ENCODE results near the gene PIKFYVE. TPM values are rescaled to one million over a fixed set of nuclear protein-coding genes. Genes with fewer than 3 reads are reported as not detected.

PIKFYVE gene
- total and polyA plus RNA-seq, 2 of the 8 experiments (the other 6 are each of a cell fraction or from before 2014, with no cell fraction given), result 8.8 to 33.5 TPM

DNA sequence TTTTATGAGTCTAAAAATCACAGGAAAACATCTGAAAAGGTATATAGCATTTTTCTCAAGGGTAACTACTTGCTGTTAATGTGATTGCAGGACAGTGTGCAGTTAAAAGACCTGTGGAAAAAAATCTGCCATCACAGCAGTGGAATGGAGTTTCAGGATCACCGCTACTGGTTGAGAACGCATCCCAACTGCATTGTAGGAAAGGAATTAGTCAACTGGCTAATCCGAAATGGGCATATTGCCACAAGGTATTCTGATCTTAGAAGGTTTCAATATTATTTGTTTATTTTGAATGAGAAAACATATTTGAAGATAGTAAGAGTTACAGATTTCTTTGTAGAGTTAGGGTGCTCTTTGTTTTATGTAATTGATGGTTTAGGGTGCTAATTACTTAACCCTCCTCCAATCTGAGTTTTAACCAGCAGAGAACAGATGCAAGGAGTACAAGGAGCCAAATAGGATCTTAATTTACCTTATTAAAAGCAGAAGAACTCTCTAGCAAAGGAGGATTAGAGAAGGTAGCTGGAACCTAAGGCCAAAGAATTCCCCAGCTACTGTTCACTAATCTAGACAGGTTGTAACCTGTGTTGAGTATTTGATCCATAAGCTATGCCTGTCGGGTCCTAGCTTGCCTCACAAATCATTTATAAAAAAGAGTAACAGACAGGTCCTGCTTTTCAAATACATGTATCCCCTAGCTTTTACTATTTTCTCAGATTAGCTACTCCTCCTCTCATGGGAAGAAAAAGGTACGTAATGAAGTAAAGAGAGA is 35.0 kb downstream of the PIKFYVE start:
- Histone ChIP-seq H3K9ac (replicated peaks in 1 of 4; ENCODE audit: extremely low read depth in 1 of 4, low read depth in 3 of 4, low read length in 3 of 4) (no peak overlapping the region), H4K8ac (ENCODE audit: extremely low read depth, insufficient read depth, low read length) (no peak overlapping the region), H2BK5ac (ENCODE audit: low read depth, low read length) (no peak overlapping the region), H3K4me1 (replicated peaks in 1 of 4; ENCODE audit: control insufficient read depth in 3 of 4, insufficient read depth in 4 of 4, low read length in 3 of 4) (no peaks in the 10 kb centered on the region), H2AFZ (ENCODE audit: low read length) (no peak overlapping the region), H3K14ac (ENCODE audit: insufficient read length) (no peak overlapping the region), H3K4me2 (ENCODE audit: insufficient read depth in 1 of 2, low read depth in 2 of 2, low read length in 2 of 2) (no peak overlapping the region), H2BK12ac (ENCODE audit: low read depth, low read length) (no peak overlapping the region), H3K79me2 (ENCODE audit: control insufficient read depth in 1 of 2, insufficient read depth in 2 of 2, low read length in 2 of 2) (peaks cover 0 to 8% of the 10 kb centered on the region in 2 experiments; a peak in 2 of 4 replicates), H3K27ac (ENCODE audit: low read depth, low read length) (no peak overlapping the region), H2BK120ac (replicated peaks; ENCODE audit: low read depth, low read length) (no peak overlapping the region), H3K4me3 (ENCODE audit: extremely low read depth in 1 of 4, insufficient read depth in 2 of 4, low read depth in 3 of 4, low read length in 4 of 4) (no peak overlapping the region), H3K27me3 (replicated peaks in 1 of 4; ENCODE audit: control insufficient read depth in 3 of 4, extremely low read depth in 1 of 4, insufficient read depth in 3 of 4, low read length in 3 of 4) (no peaks in the 10 kb centered on the region), H3K36me3 (ENCODE audit: control insufficient read depth in 2 of 4, insufficient read depth in 4 of 4, low read length in 3 of 4) (peaks cover 7 to 63% (median 27%) of the 10 kb centered on the region in 4 experiments; a peak in 7 of 8 replicates), H3K79me1 (ENCODE audit: low read depth, low read length) (no peaks in the 10 kb centered on the region), H3K23ac (ENCODE audit: insufficient read length) (no peak overlapping the region), H2BK15ac (ENCODE audit: low read length) (no peak overlapping the region), H3K4ac (replicated peaks; ENCODE audit: insufficient read length, low read depth, low read length) (no peak overlapping the region), H2BK20ac (ENCODE audit: low read length) (no peak overlapping the region), H4K5ac (ENCODE audit: insufficient read length, low read depth, low read length) (no peak overlapping the region), H2AK5ac (ENCODE audit: low read depth, low read length) (no peak overlapping the region), H3K18ac (ENCODE audit: extremely low read depth, low read length) (no peak overlapping the region), H4K91ac (replicated peaks; ENCODE audit: insufficient read length, low read length) (no peak overlapping the region), H4K20me1 (replicated peaks in 1 of 2; ENCODE audit: control insufficient read depth in 1 of 2, insufficient read depth in 2 of 2, low read length in 2 of 2) (no peaks in the 10 kb centered on the region), H3K56ac (replicated peaks; ENCODE audit: insufficient read length, low read depth, low read length) (no peak overlapping the region), H3K9me3 (ENCODE audit: insufficient read depth in 2 of 2, low read depth in 1 of 2, low read length in 1 of 2) (no peaks in the 10 kb centered on the region), H3K23me2 (ENCODE audit: low read depth, low read length) (no peaks in the 10 kb centered on the region; the same call in 1 of the 2 replicates)
- no peak for DNase-seq (ENCODE audit: low read depth in 1 of 2, low spot score in 2 of 2)
- CTCF ChIA-PET (ENCODE audit: partially characterized antibody), result interaction anchor here (1.0 to 1.2 kb wide), 5 partner anchors 12 to 199 kb away, joined by 3 to 5 read pairs (median 3); no protein-coding TSS in a partner anchor
- POLR2A ChIA-PET (ENCODE audit: partially characterized antibody), result no interaction called here
- WGBS, 2 experiments (ENCODE audit: extremely low coverage in 1 of 2, insufficient coverage in 1 of 2, insufficient read length in 1 of 2, insufficient replicate concordance in 2 of 2, low coverage in 1 of 2, low lambda C conversion rate in 2 of 2, missing lambda C conversion rate in 1 of 2), result 94% methylated on average over 5 of the region's 5 CpGs; no CpG with 5 or more reads in 1 of the 2 experiments
- no peak for FAIRE-seq
- TF ChIP-seq, protein P1, sequence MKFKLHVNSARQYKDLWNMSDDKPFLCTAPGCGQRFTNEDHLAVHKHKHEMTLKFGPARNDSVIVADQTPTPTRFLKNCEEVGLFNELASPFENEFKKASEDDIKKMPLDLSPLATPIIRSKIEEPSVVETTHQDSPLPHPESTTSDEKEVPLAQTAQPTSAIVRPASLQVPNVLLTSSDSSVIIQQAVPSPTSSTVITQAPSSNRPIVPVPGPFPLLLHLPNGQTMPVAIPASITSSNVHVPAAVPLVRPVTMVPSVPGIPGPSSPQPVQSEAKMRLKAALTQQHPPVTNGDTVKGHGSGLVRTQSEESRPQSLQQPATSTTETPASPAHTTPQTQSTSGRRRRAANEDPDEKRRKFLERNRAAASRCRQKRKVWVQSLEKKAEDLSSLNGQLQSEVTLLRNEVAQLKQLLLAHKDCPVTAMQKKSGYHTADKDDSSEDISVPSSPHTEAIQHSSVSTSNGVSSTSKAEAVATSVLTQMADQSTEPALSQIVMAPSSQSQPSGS (IDR thresholded peaks at IDR 0.05; ENCODE audit: low read length), result no peak
- no peak for TF ChIP-seq POLR2AphosphoS5 (IDR thresholded peaks at IDR 0.05; ENCODE audit: low read depth, low read length)
- TF ChIP-seq PHF8 (conservative IDR thresholded peaks at IDR 0.05; ENCODE audit: low read depth, low read length), result no peak
- no peak for TF ChIP-seq MAFK (IDR thresholded peaks at IDR 0.05; ENCODE audit: low read depth, low read length)
- TF ChIP-seq NRF1 (IDR thresholded peaks at IDR 0.05; ENCODE audit: low read depth, low read length), result no peak
- TF ChIP-seq RFX5 (IDR thresholded peaks at IDR 0.05; ENCODE audit: borderline replicate concordance, low read depth, low read length), result no peak
- TF ChIP-seq KDM4A (IDR thresholded peaks at IDR 0.05; ENCODE audit: low read depth, low read length, severe bottlenecking), result no peak
- no peak for TF ChIP-seq CTBP2 (IDR thresholded peaks at IDR 0.05; ENCODE audit: borderline replicate concordance, insufficient read depth, insufficient read length, low read length)
- TF ChIP-seq JUND (IDR thresholded peaks at IDR 0.05; ENCODE audit: low read length), result no peak
